MM.1S (cell line): ENCODE measurements around the gene MISP.

ENCODE experiments used
- DNase-seq: peaks from one replicate; pipeline ENCODE4 v3.0.0-alpha.2; 2015
- H2AFZ ChIP-seq: fragments of 300-600 bp; sonication (generic); 2 replicates; pipeline ENCODE4 v1.6.0; 2016; ENCODE audit warnings: antibody characterized with exemption, low read length
- H3F3A ChIP-seq: fragments of 300-600 bp; sonication (generic); 2 replicates; pipeline ENCODE4 v1.6.1; 2016; ENCODE audit warnings: mild to moderate bottlenecking, antibody characterized with exemption, low read length, moderate library complexity, mixed read lengths; ENCODE audit not compliant: insufficient read depth
- H3K27ac ChIP-seq: fragments of 300-600 bp; sonication (generic); 2 replicates; pipeline ENCODE4 v1.5.1; 2016; ENCODE audit warnings: mild to moderate bottlenecking, low read length
- H3K27me3 ChIP-seq: fragments of 300-600 bp; sonication (generic); replicated peaks from 2 replicates; pipeline ENCODE4 v1.6.0; 2016; ENCODE audit warnings: low read length; ENCODE audit not compliant: insufficient read depth
- H3K36me3 ChIP-seq: fragments of 300-600 bp; sonication (generic); replicated peaks from 2 replicates; pipeline ENCODE4 v1.6.1; 2016; ENCODE audit warnings: mild to moderate bottlenecking, low read length, mixed read lengths; ENCODE audit not compliant: insufficient read depth
- H3K4me1 ChIP-seq: fragments of 300-600 bp; sonication (generic); 2 replicates; pipeline ENCODE4 v1.6.1; 2016; ENCODE audit warnings: low read length, mixed read lengths
- H3K4me2 ChIP-seq: fragments of 300-600 bp; sonication (generic); 2 replicates; pipeline ENCODE4 v1.6.0; 2016; ENCODE audit warnings: low read depth, low read length
- H3K4me3 ChIP-seq: fragments of 300-600 bp; sonication (generic); 2 replicates; pipeline ENCODE4 v1.5.1; 2016; ENCODE audit warnings: low read length, mixed read lengths
- H3K79me2 ChIP-seq: fragments of 300-600 bp; sonication (generic); 2 replicates; pipeline ENCODE4 v1.6.1; 2016; ENCODE audit warnings: mixed run types, low read length, mixed read lengths
- H3K9ac ChIP-seq: fragments of 300-600 bp; sonication (generic); 2 replicates; pipeline ENCODE4 v1.6.1; 2016; ENCODE audit warnings: low read length, mixed read lengths
- H3K9me2 ChIP-seq: fragments of 300-600 bp; sonication (generic); replicated peaks from 2 replicates; pipeline ENCODE4 v1.6.1; 2016; ENCODE audit warnings: mild to moderate bottlenecking, low read length, mixed read lengths; ENCODE audit not compliant: insufficient read depth
- H3K9me3 ChIP-seq: fragments of 300-600 bp; sonication (generic); replicated peaks from 2 replicates; pipeline ENCODE4 v1.6.1; 2016; ENCODE audit warnings: mild to moderate bottlenecking, low read length, mixed read lengths; ENCODE audit not compliant: insufficient read depth
- H4K20me1 ChIP-seq: fragments of 300-600 bp; sonication (generic); 2 replicates; pipeline ENCODE4 v1.6.1; 2016; ENCODE audit warnings: mild to moderate bottlenecking, low read length, moderate library complexity, mixed read lengths; ENCODE audit not compliant: insufficient read depth
- CTCF ChIP-seq: fragments of 300-600 bp; sonication (generic); IDR thresholded peaks from 2 replicates; pipeline ENCODE4 v1.5.1; 2016; ENCODE audit warnings: antibody characterized with exemption, low read length, mixed read lengths
- EZH2 ChIP-seq: fragments of 300-600 bp; sonication (generic); optimal IDR thresholded peaks from 2 replicates; pipeline ENCODE3; 2017; ENCODE audit warnings: low read depth, mild to moderate bottlenecking, antibody characterized with exemption, low read length, mixed read lengths
- EZH2phosphoT487 ChIP-seq: fragments of 300-600 bp; sonication (generic); IDR thresholded peaks from 2 replicates; pipeline ENCODE4 v1.6.1; 2018; ENCODE audit warnings: antibody characterized with exemption, low read length

The MISP gene

GRCh38 chr19:763869-764268 is 13.0 kb downstream of the MISP start:
- H3K36me3 ChIP-seq: no peaks in the 10 kb centered on the region
- no peak overlapping the region for H3K4me2 ChIP-seq
- H3K9me2 ChIP-seq: no peaks in the 10 kb centered on the region
- H3F3A ChIP-seq: no peaks in the 10 kb centered on the region
- H3K9ac ChIP-seq: no peak overlapping the region
- no peaks in the 10 kb centered on the region for H3K9me3 ChIP-seq
- H3K4me3 ChIP-seq: no peak overlapping the region
- TF ChIP-seq EZH2phosphoT487 (no peak), EZH2 (no peak), CTCF (no peak)
- no peaks in the 10 kb centered on the region for H4K20me1 ChIP-seq
- H3K79me2 ChIP-seq: no peaks in the 10 kb centered on the region
- no peak overlapping the region for H3K27ac ChIP-seq
- no peak overlapping the region for H2AFZ ChIP-seq
- peaks cover 91% of the 10 kb centered on the region for H3K27me3 ChIP-seq
- DNase-seq: no peak
- H3K4me1 ChIP-seq: no peaks in the 10 kb centered on the region

DNA sequence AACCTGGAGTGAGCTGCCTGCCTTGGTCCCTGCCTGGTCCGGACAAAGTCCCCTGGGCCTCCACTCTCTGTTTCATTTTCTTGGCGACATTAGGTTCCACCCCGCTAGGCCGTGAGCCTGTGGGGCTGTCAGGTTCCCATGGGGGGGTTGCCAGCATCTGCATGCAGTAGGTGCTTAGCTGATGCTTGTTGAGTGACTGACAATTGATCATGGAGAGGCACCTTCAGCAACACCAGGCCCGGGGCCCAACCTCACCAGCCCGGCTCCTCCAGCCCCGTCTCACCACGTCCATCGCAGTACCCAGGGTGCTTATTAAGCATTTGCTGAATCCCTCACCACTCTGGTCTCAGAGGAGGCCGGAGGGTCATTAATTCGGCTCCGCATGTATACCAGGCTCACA is 13.4 kb downstream of the MISP start:
- TF ChIP-seq CTCF (no peak), EZH2phosphoT487 (no peak), EZH2 (no peak)

DNA sequence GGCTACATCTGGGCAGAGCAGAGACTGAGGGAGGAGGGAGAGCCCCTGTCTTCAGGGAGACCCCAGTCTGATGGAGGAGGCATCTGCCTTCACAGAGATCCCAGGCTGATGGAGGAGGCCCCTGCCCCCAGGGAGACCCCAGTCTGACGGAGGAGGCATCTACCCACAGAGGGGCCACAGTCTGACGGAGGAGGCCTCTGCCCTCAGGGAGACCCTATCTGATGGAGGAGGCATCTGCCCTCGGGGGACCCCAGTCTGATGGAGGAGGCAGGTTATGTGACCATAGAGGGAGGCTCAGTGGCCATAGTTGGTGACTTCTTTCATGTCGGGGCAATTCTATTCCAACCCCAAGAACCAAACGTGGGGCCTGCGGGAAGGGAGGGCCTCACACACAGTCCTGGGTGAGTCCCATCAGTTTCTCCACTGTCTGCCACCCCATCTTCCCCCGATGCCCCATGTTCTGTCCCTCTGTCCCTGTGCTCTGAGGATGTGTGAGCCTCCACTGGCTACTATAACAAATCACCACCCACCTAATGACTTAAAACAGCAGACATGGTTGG is 14.3 kb downstream of the MISP start:
- H3K27ac ChIP-seq: no peak overlapping the region
- no peaks in the 10 kb centered on the region for H4K20me1 ChIP-seq
- no peaks in the 10 kb centered on the region for H3K9me3 ChIP-seq
- H3K79me2 ChIP-seq: no peaks in the 10 kb centered on the region
- H2AFZ ChIP-seq: no peak overlapping the region
- H3K36me3 ChIP-seq: no peaks in the 10 kb centered on the region
- no peak for DNase-seq
- H3K27me3 ChIP-seq: peaks cover 82% of the 10 kb centered on the region
- no peak overlapping the region for H3K4me3 ChIP-seq
- TF ChIP-seq CTCF (no peak), EZH2phosphoT487 (no peak), EZH2 (no peak)
- H3K4me2 ChIP-seq: no peak overlapping the region
- H3K9me2 ChIP-seq: no peaks in the 10 kb centered on the region
- H3K9ac ChIP-seq: no peak overlapping the region
- no peaks in the 10 kb centered on the region for H3F3A ChIP-seq
- H3K4me1 ChIP-seq: no peaks in the 10 kb centered on the region

More for the DNA sequence above, 13.4 kb downstream of the MISP start:
- H3K79me2 ChIP-seq: no peaks in the 10 kb centered on the region
- DNase-seq: no peak
- H3K27ac ChIP-seq: no peak overlapping the region
- H3K36me3 ChIP-seq: no peaks in the 10 kb centered on the region
- H4K20me1 ChIP-seq: no peaks in the 10 kb centered on the region
- no peaks in the 10 kb centered on the region for H3K9me2 ChIP-seq
- no peak overlapping the region for H3K4me2 ChIP-seq
- no peak overlapping the region for H3K9ac ChIP-seq
- H2AFZ ChIP-seq: no peak overlapping the region
- H3K4me1 ChIP-seq: no peaks in the 10 kb centered on the region
- no peaks in the 10 kb centered on the region for H3F3A ChIP-seq
- no peaks in the 10 kb centered on the region for H3K9me3 ChIP-seq
- peaks cover 90% of the 10 kb centered on the region for H3K27me3 ChIP-seq
- H3K4me3 ChIP-seq: no peak overlapping the region
